22Rv1 (cell line): ENCODE measurements around the gene ADM2.

Source experiments
- CTCF ChIP-seq: fragments of 450-650 bp; IDR thresholded peaks from 2 replicates; pipeline ENCODE4 v1.5.1; 2017; ENCODE audit warnings: mild to moderate bottlenecking
- ZFX ChIP-seq: fragments of 450-650 bp; IDR thresholded peaks from 2 replicates; pipeline ENCODE4 v1.6.1; 2017; ENCODE audit warnings: antibody characterized with exemption, borderline replicate concordance

- TF ChIP-seq CTCF (no peak), ZFX (no peak)
Observed at GRCh38 chr22:50459496-50460140, 21.7 kb upstream of the ADM2 start.
